GM06990 (cell line): ENCODE results near the gene IGF2BP2.
A peak's percentile ranks its signal among the peaks of the same experiment; 100 is the strongest.
"Not testable (repeated sequence)": the region's sequence is repeated elsewhere in the genome, so short reads cannot be mapped to it uniquely, and the experiment has no call there.

Experiments used
- DNase-seq: peaks from one replicate; pipeline ENCODE4 v3.0.0-alpha.2; 2011; ENCODE audit not compliant: insufficient read length; ENCODE audit errors: extremely low read depth
- H3K27me3 ChIP-seq: replicated peaks from 2 replicates; pipeline ENCODE4 v1.6.0; 2011; ENCODE audit warnings: low read length; ENCODE audit not compliant: control insufficient read depth, insufficient read depth
- H3K36me3 ChIP-seq: 2 replicates; pipeline ENCODE4 v1.5.1; 2011; ENCODE audit warnings: low read length; ENCODE audit not compliant: control insufficient read depth, insufficient read depth
- H3K4me3 ChIP-seq: replicated peaks from 2 replicates; pipeline ENCODE4 v1.5.1; 2011; ENCODE audit warnings: low read depth, mild to moderate bottlenecking, control low read depth, low read length
- TF ChIP-seq, protein P1 (sequence below): IDR thresholded peaks from 2 replicates; pipeline ENCODE4 v1.5.1; 2011; ENCODE audit warnings: low read length, control low read depth, mild to moderate bottlenecking, inconsistent platforms; ENCODE audit not compliant: insufficient read depth, poor library complexity, severe bottlenecking

IGF2BP2 gene

DNA sequence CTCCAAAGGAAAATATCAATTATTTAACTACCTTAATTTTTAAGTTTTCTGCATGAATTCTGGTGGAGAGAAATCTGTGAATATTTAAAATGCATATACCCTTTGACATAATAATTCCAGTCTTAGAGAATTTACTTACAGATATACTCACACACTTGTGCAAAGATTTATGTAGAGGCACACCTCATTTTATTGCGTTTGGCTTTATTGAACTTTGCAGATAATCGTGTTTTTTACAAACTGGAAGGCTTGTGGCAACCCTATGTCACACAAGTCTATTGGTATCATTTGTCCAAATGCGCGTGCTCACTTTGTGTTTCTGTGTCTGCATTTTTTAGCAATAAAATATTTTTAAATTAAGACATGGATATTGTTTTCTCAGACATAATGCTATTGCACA lies 157.3 kb downstream of the IGF2BP2 start:
- H3K36me3 ChIP-seq = no peaks in the 10 kb centered on the region
- H3K4me3 ChIP-seq = no peak overlapping the region
- TF ChIP-seq, protein P1, sequence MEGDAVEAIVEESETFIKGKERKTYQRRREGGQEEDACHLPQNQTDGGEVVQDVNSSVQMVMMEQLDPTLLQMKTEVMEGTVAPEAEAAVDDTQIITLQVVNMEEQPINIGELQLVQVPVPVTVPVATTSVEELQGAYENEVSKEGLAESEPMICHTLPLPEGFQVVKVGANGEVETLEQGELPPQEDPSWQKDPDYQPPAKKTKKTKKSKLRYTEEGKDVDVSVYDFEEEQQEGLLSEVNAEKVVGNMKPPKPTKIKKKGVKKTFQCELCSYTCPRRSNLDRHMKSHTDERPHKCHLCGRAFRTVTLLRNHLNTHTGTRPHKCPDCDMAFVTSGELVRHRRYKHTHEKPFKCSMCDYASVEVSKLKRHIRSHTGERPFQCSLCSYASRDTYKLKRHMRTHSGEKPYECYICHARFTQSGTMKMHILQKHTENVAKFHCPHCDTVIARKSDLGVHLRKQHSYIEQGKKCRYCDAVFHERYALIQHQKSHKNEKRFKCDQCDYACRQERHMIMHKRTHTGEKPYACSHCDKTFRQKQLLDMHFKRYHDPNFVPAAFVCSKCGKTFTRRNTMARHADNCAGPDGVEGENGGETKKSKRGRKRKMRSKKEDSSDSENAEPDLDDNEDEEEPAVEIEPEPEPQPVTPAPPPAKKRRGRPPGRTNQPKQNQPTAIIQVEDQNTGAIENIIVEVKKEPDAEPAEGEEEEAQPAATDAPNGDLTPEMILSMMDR = no peak
- no peaks in the 10 kb centered on the region; the same call in none of the 2 replicates for H3K27me3 ChIP-seq
- no peak for DNase-seq

DNA sequence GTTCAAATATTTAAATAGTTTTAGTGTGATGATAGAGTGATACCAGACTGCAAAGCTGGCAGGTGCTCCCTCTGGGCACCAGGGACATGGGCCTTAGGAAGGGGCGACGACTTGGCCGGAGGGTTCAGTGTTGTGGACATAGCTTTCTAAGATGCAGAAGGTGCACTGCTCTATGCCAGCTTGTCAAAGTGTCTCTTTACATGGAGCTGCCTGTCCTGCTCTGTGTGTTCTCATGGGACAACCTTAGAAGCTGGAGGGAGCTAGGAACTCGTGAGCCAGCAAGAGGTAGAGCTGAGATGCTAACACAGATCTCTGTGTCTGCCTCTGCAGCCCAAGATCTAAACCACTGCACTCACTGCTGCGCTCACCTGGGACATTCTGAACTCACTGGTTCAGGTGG lies 160.9 kb downstream of the IGF2BP2 start:
- TF ChIP-seq, protein P1 = no peak
- no peaks in the 10 kb centered on the region for H3K36me3 ChIP-seq

DNA sequence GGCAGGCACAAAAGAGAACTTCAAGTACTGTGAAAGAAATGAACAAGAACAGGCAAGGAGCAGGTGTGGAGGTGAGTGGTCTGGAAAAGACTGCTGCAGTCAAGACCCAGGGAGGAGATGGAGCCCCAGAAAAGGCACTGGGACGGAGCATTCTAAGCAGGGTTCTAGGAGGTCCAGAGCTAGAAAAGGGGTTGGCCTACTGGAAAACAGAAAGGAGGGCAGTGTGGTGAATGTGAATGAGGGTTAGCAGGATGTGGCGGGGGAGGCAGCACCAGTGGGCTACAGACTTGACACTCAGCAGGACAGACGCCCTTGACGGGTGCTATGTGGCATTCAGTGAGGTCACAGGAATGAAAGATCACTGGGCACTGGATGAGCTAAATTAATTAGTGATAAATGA lies 163.1 kb downstream of the IGF2BP2 start:
- Histone ChIP-seq H3K4me3 (no peak overlapping the region), H3K36me3 (no peaks in the 10 kb centered on the region), H3K27me3 (no peaks in the 10 kb centered on the region; the same call in none of the 2 replicates)
- DNase-seq = no peak
- TF ChIP-seq, protein P1 = no peak

More for the DNA sequence above, 160.9 kb downstream of the IGF2BP2 start:
- H3K27me3 ChIP-seq = no peaks in the 10 kb centered on the region; the same call in none of the 2 replicates
- H3K4me3 ChIP-seq = no peak overlapping the region
- DNase-seq = no peak

DNA sequence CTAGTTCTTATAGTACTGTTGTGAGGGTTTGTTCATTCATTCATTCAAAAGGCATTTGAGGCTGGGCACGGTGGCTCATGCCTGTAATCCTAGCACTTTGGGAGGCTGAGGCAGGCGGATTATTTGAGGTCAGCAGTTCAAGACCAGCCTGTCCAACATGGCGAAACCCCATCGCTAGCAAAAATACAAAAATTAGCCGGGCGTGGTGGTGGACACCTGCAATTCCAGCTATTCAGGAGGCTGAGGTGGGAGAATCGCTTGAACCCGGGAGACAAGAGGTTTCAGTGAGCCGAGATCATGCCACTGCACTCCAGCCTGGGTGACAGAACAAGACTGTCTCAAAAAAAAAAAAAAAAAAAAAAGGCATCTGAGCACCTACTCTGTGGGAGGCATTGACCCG lies 163.5 kb downstream of the IGF2BP2 start:
- DNase-seq, H3K27me3 ChIP-seq, H3K36me3 ChIP-seq, H3K4me3 ChIP-seq: not testable (repeated sequence)

DNA sequence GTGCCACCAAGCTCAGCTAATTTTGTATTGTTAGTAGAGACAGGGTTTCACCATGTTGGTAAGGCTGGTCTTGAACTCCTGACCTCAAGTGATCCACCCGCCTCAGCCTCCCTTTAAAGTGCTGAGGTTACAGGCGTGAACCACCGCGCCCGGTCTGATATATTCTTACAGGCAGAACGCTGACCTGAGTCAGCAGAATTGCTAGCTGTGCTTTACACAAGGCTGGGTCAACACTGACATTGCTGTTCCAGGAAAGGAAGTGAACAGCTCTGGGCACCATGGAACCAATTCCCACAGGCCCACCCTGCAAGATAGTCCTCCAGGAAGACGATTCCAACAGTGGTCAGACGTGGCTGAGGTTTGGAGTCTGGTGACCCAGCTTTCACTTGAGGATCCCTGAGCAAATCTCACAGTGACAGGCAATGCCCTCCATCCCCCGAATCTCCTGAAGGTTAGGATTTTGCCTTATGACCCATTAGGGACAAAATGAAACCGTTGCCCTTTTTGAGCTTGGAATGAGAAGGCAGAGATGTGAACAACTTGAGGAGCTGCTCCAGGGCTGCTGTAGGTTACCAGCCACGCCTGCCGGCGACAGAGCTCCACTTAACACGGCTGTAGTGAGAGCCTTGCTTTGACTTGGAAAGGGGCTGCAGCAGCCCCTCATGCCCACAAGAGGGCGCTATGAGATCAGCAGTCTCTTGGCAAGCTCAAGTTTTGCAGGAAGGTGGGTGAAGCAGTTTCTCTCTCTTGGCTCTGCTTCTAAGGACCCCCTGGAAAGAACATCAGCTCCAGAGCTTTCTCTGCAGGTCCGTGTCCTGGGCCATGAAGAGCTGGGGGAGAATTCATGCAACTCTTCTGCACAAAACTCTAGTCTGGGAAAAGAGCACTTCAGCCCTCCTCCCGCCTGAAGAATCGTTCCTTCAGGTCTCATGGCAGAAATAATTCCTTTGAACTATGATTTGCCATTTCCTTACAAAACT lies 164.6 kb downstream of the IGF2BP2 start:
- TF ChIP-seq, protein P1 = peak; percentile 98
- Histone ChIP-seq H3K4me3 (no peak overlapping the region), H3K36me3 (no peaks in the 10 kb centered on the region), H3K27me3 (no peaks in the 10 kb centered on the region; the same call in none of the 2 replicates)
- DNase-seq = peak; percentile 50

DNA sequence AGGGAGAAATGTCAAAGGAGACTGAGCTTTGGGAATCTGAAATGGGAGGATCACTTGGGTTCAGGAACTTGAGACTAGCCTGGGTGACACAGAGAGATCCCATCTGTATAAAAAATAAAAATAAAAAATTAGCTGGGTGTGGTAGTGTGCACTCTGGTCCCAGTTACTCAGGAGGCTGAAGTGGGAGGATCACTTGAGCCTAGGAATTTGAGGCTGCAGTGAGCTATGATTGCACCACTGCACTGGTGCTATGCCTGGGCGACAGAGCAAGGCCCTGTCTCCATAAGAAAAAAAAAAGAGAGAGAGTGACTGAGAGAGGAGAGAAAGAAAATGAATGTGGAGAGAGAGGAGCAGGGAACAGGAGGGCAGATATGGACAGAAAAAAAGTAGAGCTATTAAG lies 165.9 kb downstream of the IGF2BP2 start:
- Histone ChIP-seq H3K36me3 (no peaks in the 10 kb centered on the region), H3K27me3 (peaks cover 3% of the 10 kb centered on the region), H3K4me3 (no peak overlapping the region)
- DNase-seq = no peak
- TF ChIP-seq, protein P1 = no peak
